H1 (cell line): ENCODE results near the gene DBP. TPM values are rescaled to one million over a fixed set of nuclear protein-coding genes. Genes with fewer than 3 reads are reported as not detected.
A peak's percentile ranks its signal among the peaks of the same experiment; 100 is the strongest.

Experiments used
- CTCF ChIA-PET: fragments of 300-600 bp; sonication (Branson Sonifier 250); formaldehyde crosslinking; loops from one replicate; lab custom pipeline; 2021; ENCODE audit not compliant: partially characterized antibody; lab: Charles Lee
- POLR2A ChIA-PET: fragments of 300-600 bp; sonication (Branson Sonifier 250); formaldehyde crosslinking; loops from one replicate; lab custom pipeline; 2021; ENCODE audit warnings: inconsistent platforms; ENCODE audit not compliant: partially characterized antibody; lab: Charles Lee
- DNase-seq, 2 experiments: peaks; one replicate each; pipeline versions ENCODE4 v3.0.0 to v3.0.0-alpha.2; 2010 to 2022; ENCODE audit warnings: low spot score in 2 of 2, low read depth in 1 of 2, mixed read lengths in 1 of 2
- FAIRE-seq: peaks from 2 replicates; lab custom pipeline; 2011; peaks lifted over from hg19 to GRCh38; lab: Jason Lieb, UNC
- H2AFZ ChIP-seq: 2 replicates; pipeline ENCODE4 v1.8.1; 2012; ENCODE audit warnings: low read length, inconsistent platforms
- H2AK5ac ChIP-seq: 2 replicates; pipeline ENCODE4 v1.6.1; 2013; ENCODE audit warnings: low read depth, low read length
- H2BK120ac ChIP-seq: replicated peaks from 2 replicates; pipeline ENCODE3; 2013; ENCODE audit warnings: low read depth, low read length, inconsistent platforms
- H2BK12ac ChIP-seq: 2 replicates; pipeline ENCODE4 v1.6.1; 2013; ENCODE audit warnings: low read depth, low read length
- H2BK15ac ChIP-seq: 2 replicates; pipeline ENCODE4 v1.6.1; 2013; ENCODE audit warnings: low read length
- H2BK20ac ChIP-seq: 2 replicates; pipeline ENCODE4 v1.6.1; 2013; ENCODE audit warnings: low read length
- H2BK5ac ChIP-seq: 2 replicates; pipeline ENCODE4 v1.6.1; 2013; ENCODE audit warnings: low read depth, low read length
- H3K14ac ChIP-seq: 2 replicates; pipeline ENCODE4 v1.6.1; 2013; ENCODE audit warnings: inconsistent platforms; ENCODE audit not compliant: insufficient read length
- H3K18ac ChIP-seq: 2 replicates; pipeline ENCODE4 v1.6.1; 2013; ENCODE audit warnings: low read length; ENCODE audit errors: extremely low read depth
- H3K23ac ChIP-seq: 2 replicates; pipeline ENCODE4 v1.6.1; 2013; ENCODE audit warnings: inconsistent platforms; ENCODE audit not compliant: insufficient read length
- H3K23me2 ChIP-seq: 2 replicates; pipeline ENCODE4 v1.6.1; 2013; ENCODE audit warnings: low read depth, low read length
- H3K27ac ChIP-seq: 2 replicates; pipeline ENCODE4 v1.6.1; 2011; ENCODE audit warnings: low read depth, low read length, inconsistent platforms
- H3K27me3 ChIP-seq, 4 experiments: replicated peaks in 1 of 4; 1 replicate in 1 of 4; 2 replicates in 3 of 4; pipeline versions ENCODE4 v1.6.1 to v1.8.1; 2011 to 2013; ENCODE audit warnings: low read length in 3 of 4, mild to moderate bottlenecking in 3 of 4, inconsistent platforms in 2 of 4, mixed read lengths in 2 of 4, moderate library complexity in 1 of 4; ENCODE audit not compliant: control insufficient read depth in 3 of 4, insufficient read depth in 3 of 4; ENCODE audit errors: extremely low read depth in 1 of 4
- H3K36me3 ChIP-seq, 4 experiments: 2 replicates each; pipeline versions ENCODE4 v1.6.1 to v1.8.1; 2011 to 2013; ENCODE audit warnings: mild to moderate bottlenecking in 4 of 4, low read length in 3 of 4, moderate library complexity in 2 of 4, control low read depth in 1 of 4, inconsistent platforms in 1 of 4; ENCODE audit not compliant: insufficient read depth in 4 of 4, control insufficient read depth in 2 of 4
- H3K4ac ChIP-seq: replicated peaks from 2 replicates; pipeline ENCODE3; 2013; ENCODE audit warnings: low read length, low read depth, mixed read lengths, inconsistent platforms; ENCODE audit not compliant: insufficient read length
- H3K4me1 ChIP-seq, 4 experiments: replicated peaks in 1 of 4; 1 replicate in 1 of 4; 2 replicates in 3 of 4; pipeline versions ENCODE4 v1.6.1 to v1.8.1; 2011 to 2013; ENCODE audit warnings: low read length in 3 of 4, inconsistent platforms in 2 of 4, mixed read lengths in 1 of 4; ENCODE audit not compliant: insufficient read depth in 4 of 4, control insufficient read depth in 3 of 4
- H3K4me2 ChIP-seq, 2 experiments: 2 replicates each; pipeline versions ENCODE4 v1.6.1 to v1.8.1; 2011 to 2013; ENCODE audit warnings: low read depth in 2 of 2, low read length in 2 of 2, control low read depth in 1 of 2, inconsistent platforms in 1 of 2, mild to moderate bottlenecking in 1 of 2; ENCODE audit not compliant: insufficient read depth in 1 of 2
- H3K4me3 ChIP-seq, 4 experiments: fragments of 200-600, 300-600 bp in 1 of 4; sonication (generic), shearing (Covaris generic), sonication (Bioruptor Twin) in 1 of 4; 2 replicates each; pipeline versions ENCODE4 v1.5.1 to v1.8.1; 2011 to 2016; ENCODE audit warnings: low read length in 4 of 4, low read depth in 3 of 4, control low read depth in 2 of 4, inconsistent platforms in 2 of 4, mild to moderate bottlenecking in 2 of 4, mixed read lengths in 1 of 4, moderate library complexity in 1 of 4; ENCODE audit not compliant: insufficient read depth in 2 of 4; ENCODE audit errors: extremely low read depth in 1 of 4
- H3K56ac ChIP-seq: replicated peaks from 2 replicates; pipeline ENCODE3; 2013; ENCODE audit warnings: low read depth, mild to moderate bottlenecking, mixed read lengths, low read length, inconsistent platforms; ENCODE audit not compliant: insufficient read length
- H3K79me1 ChIP-seq: 2 replicates; pipeline ENCODE4 v1.6.1; 2013; ENCODE audit warnings: low read depth, low read length, control low read depth
- H3K79me2 ChIP-seq, 2 experiments: 2 replicates each; pipeline versions ENCODE4 v1.6.1 to v1.8.1; 2012 to 2013; ENCODE audit warnings: low read length in 2 of 2, mild to moderate bottlenecking in 2 of 2, inconsistent platforms in 1 of 2; ENCODE audit not compliant: insufficient read depth in 2 of 2, control insufficient read depth in 1 of 2
- H3K9ac ChIP-seq, 4 experiments: replicated peaks in 1 of 4; 1 replicate in 1 of 4; 2 replicates in 3 of 4; pipeline versions ENCODE4 v1.6.1 to v1.8.1; 2011 to 2013; ENCODE audit warnings: low read depth in 3 of 4, low read length in 3 of 4, control low read depth in 2 of 4, mild to moderate bottlenecking in 2 of 4, moderate library complexity in 2 of 4, inconsistent platforms in 1 of 4; ENCODE audit errors: extremely low read depth in 1 of 4
- H3K9me3 ChIP-seq, 2 experiments: 2 replicates each; pipeline versions ENCODE4 v1.6.1 to v1.8.1; 2012 to 2013; ENCODE audit warnings: mild to moderate bottlenecking in 2 of 2, moderate library complexity in 2 of 2, control low read depth in 1 of 2, inconsistent platforms in 1 of 2, low read depth in 1 of 2, low read length in 1 of 2, mixed read lengths in 1 of 2; ENCODE audit not compliant: insufficient read depth in 2 of 2
- H4K20me1 ChIP-seq, 2 experiments: replicated peaks in 1 of 2; 2 replicates each; pipeline versions ENCODE3 to v1.8.1; 2011 to 2013; ENCODE audit warnings: inconsistent platforms in 2 of 2, low read length in 2 of 2, mild to moderate bottlenecking in 1 of 2; ENCODE audit not compliant: insufficient read depth in 2 of 2, control insufficient read depth in 1 of 2
- H4K5ac ChIP-seq: 2 replicates; pipeline ENCODE4 v1.6.1; 2013; ENCODE audit warnings: low read length, low read depth, mixed read lengths, inconsistent platforms; ENCODE audit not compliant: insufficient read length
- H4K8ac ChIP-seq: 2 replicates; pipeline ENCODE4 v1.8.0; 2013; ENCODE audit warnings: mild to moderate bottlenecking, moderate library complexity, low read length, inconsistent platforms; ENCODE audit not compliant: insufficient read depth; ENCODE audit errors: extremely low read depth
- H4K91ac ChIP-seq: replicated peaks from 2 replicates; pipeline ENCODE3; 2013; ENCODE audit warnings: low read length, mixed read lengths, inconsistent platforms; ENCODE audit not compliant: insufficient read length
- EZH2 ChIP-seq: fragments of 200-600 bp; sonication (generic); IDR thresholded peaks from 2 replicates; pipeline ENCODE4 v1.7.1; 2012; ENCODE audit warnings: low read depth, mild to moderate bottlenecking, moderate library complexity, low read length, inconsistent platforms; ENCODE audit not compliant: severe bottlenecking
- TAF1 ChIP-seq: IDR thresholded peaks from 2 replicates; pipeline ENCODE4 v1.6.1; 2011; ENCODE audit warnings: mild to moderate bottlenecking, low read depth, low read length
- WGBS, 2 experiments: shearing (Covaris generic) in 1 of 2; methylation state at CpG; one replicate each; pipeline versions ENCODE4 v1.1.6 to v1.1.7; 2013 to 2015; ENCODE audit warnings: low lambda C conversion rate in 2 of 2, mixed read lengths in 2 of 2, inconsistent platforms in 1 of 2, low coverage in 1 of 2, missing lambda C conversion rate in 1 of 2; ENCODE audit not compliant: insufficient replicate concordance in 2 of 2, insufficient coverage in 1 of 2, insufficient read length in 1 of 2; ENCODE audit errors: extremely low coverage in 1 of 2, missing lambda C conversion rate in 1 of 2; 5-methylcytosine and 5-hydroxymethylcytosine counted together
- polyA plus RNA-seq, 7 experiments: library from polyadenylated mRNA; depleted of rRNA in 3 of 7; stranded (reverse) in 5 of 7; unstranded in 2 of 7; fragments of >200 nt in 5 of 7; fragments of 200-250 nt in 2 of 7; gene quantifications; 1 replicate in 5 of 7; 2 replicates in 1 of 7; 4 replicates in 1 of 7; pipeline versions ENCODE4 v1.2.1 to v1.2.3, GENCODE V29; 2011 to 2013; ENCODE audit warnings: missing spikeins in 2 of 7, mixed read lengths in 2 of 7
- total RNA-seq: library from RNA; stranded (reverse); fragmentation: NEBNext Ultra II Directional; extraction: Animal tissue kit (Norgen Biotek cat#: 25700); gene quantifications from 2 replicates; pipeline ENCODE4 v1.2.1, GENCODE V29; 2021

Gene DBP
- total and polyA plus RNA-seq, 2 of the 8 experiments (the other 6 are each of a cell fraction or from before 2014, with no cell fraction given): 7.5 to 8.3 TPM

- Histone ChIP-seq H3K23me2 (peaks cover 11% of the 10 kb centered on the region), H3K36me3 (no peaks in the 10 kb centered on the region), H2BK15ac (0 out of 2 replicates have a peak overlapping the region, but pooled peaks have one; percentile 46), H3K23ac (no peak overlapping the region), H3K4me1 (peaks cover 0 to 16% (median 1%) of the 10 kb centered on the region in 4 experiments; a peak in 4 of 7 replicates), H4K20me1 (no peaks in the 10 kb centered on the region), H3K18ac (peak overlapping the region; percentile 95), H3K27ac (no peak overlapping the region), H3K4me2 (peak overlapping the region; percentile 89 to 98), H3K9me3 (no peaks in the 10 kb centered on the region), H4K91ac (peak overlapping the region; percentile 52), H4K8ac (no peak overlapping the region; the same call in 1 of the 2 replicates), H2BK20ac (no peak overlapping the region), H3K4me3 (peak overlapping the region; percentile 68 to 84 (median 82)), H3K79me1 (no peaks in the 10 kb centered on the region), H2BK120ac (no peak overlapping the region), H4K5ac (no peak overlapping the region), H2BK5ac (peak overlapping the region; percentile 49; the same call in 1 of the 2 replicates), H2AK5ac (peak overlapping the region; percentile 82; the same call in 1 of the 2 replicates), H2BK12ac (no peak overlapping the region), H3K4ac (peak overlapping the region; percentile 92), H2AFZ (no peak overlapping the region), H3K27me3 (no peaks in the 10 kb centered on the region), H3K14ac (no peak overlapping the region), H3K9ac (no peak overlapping the region), H3K79me2 (peaks cover 0 to 11% of the 10 kb centered on the region in 2 experiments; a peak in 2 of 4 replicates), H3K56ac (no peak overlapping the region)
- CTCF ChIA-PET: interaction anchor here (1.0 to 3.4 kb wide), 4 partner anchors 11 to 52 kb away, joined by 3 to 26 read pairs (median 5); partner anchors contain the start of gene FUT2
- DNase-seq (no peak), FAIRE-seq (no peak)
- POLR2A ChIA-PET: interaction anchor here (1.5 to 5.6 kb wide), 7 partner anchors 14 to 193 kb away, joined by 3 to 28 read pairs (median 6); partner anchors contain the start of genes HSD17B14 and IZUMO1
- no peak for TF ChIP-seq EZH2
- TF ChIP-seq TAF1: 0 out of 2 replicates have a peak, but pooled peaks have one; percentile 33
- 75% methylated on average over 4 of the region's 4 CpGs; no CpG with 5 or more reads in 1 of the 2 experiments for WGBS, 2 experiments
Measured at GRCh38 chr19:48644355-48644754, 7.2 kb upstream of the DBP start.
